ENCODE results near the gene MT1B. TPM values are rescaled to one million over a fixed set of nuclear protein-coding genes. Genes with fewer than 3 reads are reported as not detected.

Gene MT1B
- total RNA-seq, 1 experiment from 2014 or later, result not detected

DNA sequence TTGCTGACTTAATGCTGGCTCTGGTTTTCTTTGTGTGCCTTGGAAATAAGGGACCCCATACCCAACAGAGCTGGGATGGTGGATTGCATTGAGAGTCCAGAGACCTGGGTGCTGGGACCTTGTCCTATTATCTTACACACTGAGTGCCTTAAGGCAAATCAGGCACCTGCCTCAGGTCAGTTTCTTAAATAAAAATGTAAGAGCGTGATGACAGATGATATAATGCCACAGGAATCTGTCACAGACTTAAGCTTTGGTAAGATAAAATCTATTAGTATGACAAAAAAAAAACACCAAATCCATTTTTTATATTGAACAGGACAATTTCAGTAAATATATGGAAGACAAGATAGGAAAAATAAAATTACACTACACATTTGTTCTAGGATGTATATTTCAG, 11.6 kb upstream of the MT1B start:
- Histone ChIP-seq H2AFZ (ENCODE audit: low read depth, low read length, poor library complexity, severe bottlenecking) (no peak overlapping the region), H3K36me3 (ENCODE audit: control insufficient read depth in 1 of 2, insufficient read depth in 2 of 2, low read length in 2 of 2) (no peaks in the 10 kb centered on the region), H4K20me1 (ENCODE audit: insufficient read depth) (no peaks in the 10 kb centered on the region), H3K4me1 (ENCODE audit: control insufficient read depth in 1 of 2, insufficient read depth in 2 of 2, low read length in 2 of 2) (peaks cover 11 to 24% of the 10 kb centered on the region in 2 experiments), H3K4me3 (replicated peaks in 1 of 2; ENCODE audit: low read depth in 1 of 2, low read length in 2 of 2) (no peak overlapping the region), H3K27me3 (ENCODE audit: insufficient read depth, low read length) (no peaks in the 10 kb centered on the region), H3K9me2 (ENCODE audit: insufficient read depth) (no peaks in the 10 kb centered on the region), H3K79me2 (ENCODE audit: insufficient read depth, low read length) (no peaks in the 10 kb centered on the region), H3K27ac (ENCODE audit: low read depth, low read length) (no peak overlapping the region), H3K4me2 (ENCODE audit: low read length) (no peak overlapping the region), H3K9ac (ENCODE audit: low read length) (no peak overlapping the region), H3K9me3 (ENCODE audit: control insufficient read depth in 1 of 2, insufficient read depth in 1 of 2, low read depth in 1 of 2, low read length in 2 of 2) (no peaks in the 10 kb centered on the region)
- BruUV-seq (replicated peaks), result no TSS peak
- ChIA-PET CTCF (no interaction called here), RAD21 (ENCODE audit: low non-redundant PET in 1 of 2, low total read pairs in 2 of 2, uncharacterized antibody in 2 of 2, unreplicated experiment in 2 of 2) (no interaction called here), POLR2A (interaction anchor here (0.8 to 0.9 kb wide), 2 partner anchors 13 to 15 kb away, joined by 3 read pairs; partner anchors contain the start of gene MT1E)
- ATAC-seq, result no peak
- TF ChIP-seq, protein P1, sequence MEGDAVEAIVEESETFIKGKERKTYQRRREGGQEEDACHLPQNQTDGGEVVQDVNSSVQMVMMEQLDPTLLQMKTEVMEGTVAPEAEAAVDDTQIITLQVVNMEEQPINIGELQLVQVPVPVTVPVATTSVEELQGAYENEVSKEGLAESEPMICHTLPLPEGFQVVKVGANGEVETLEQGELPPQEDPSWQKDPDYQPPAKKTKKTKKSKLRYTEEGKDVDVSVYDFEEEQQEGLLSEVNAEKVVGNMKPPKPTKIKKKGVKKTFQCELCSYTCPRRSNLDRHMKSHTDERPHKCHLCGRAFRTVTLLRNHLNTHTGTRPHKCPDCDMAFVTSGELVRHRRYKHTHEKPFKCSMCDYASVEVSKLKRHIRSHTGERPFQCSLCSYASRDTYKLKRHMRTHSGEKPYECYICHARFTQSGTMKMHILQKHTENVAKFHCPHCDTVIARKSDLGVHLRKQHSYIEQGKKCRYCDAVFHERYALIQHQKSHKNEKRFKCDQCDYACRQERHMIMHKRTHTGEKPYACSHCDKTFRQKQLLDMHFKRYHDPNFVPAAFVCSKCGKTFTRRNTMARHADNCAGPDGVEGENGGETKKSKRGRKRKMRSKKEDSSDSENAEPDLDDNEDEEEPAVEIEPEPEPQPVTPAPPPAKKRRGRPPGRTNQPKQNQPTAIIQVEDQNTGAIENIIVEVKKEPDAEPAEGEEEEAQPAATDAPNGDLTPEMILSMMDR (IDR thresholded peaks at IDR 0.05 in 2 of 3, conservative IDR thresholded peaks at IDR 0.05 in 1 of 3; ENCODE audit: borderline replicate concordance in 1 of 3, insufficient read depth in 1 of 3, low read depth in 2 of 3, low read length in 2 of 3), result no peak
- DNase-seq (ENCODE audit: low read depth, low spot score), result no peak
- intact Hi-C loops (cut with micrococcal nuclease), result no loop called here

DNA sequence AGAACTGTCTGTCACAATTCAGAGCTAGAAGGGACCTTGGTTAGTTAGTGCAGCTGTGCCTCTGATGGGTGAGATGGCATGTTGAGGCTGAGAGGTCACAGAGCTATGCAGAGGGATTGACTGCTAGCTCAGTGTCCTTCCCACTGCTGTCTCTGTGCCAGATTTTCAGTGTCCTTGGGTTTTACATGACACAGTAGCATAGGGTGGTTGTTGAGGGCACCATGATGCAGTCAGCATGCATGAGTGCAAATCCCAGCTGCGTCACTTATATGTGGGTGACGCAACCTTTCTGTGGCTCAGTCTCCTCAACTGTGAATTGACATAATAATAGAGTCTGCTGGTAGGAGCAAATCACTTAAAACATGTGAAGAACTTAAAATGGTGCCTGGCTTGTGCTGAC, 10.5 kb upstream of the MT1B start:
- ChIA-PET POLR2A (interaction anchor here (0.9 to 1.1 kb wide), 2 partner anchors 16 to 30 kb away, joined by 3 read pairs; partner anchors contain the start of gene MT1E), RAD21 (ENCODE audit: low non-redundant PET in 1 of 2, low total read pairs in 2 of 2, uncharacterized antibody in 2 of 2, unreplicated experiment in 2 of 2) (no interaction called here), CTCF (no interaction called here)
- H4K20me1 ChIP-seq (ENCODE audit: insufficient read depth), result no peaks in the 10 kb centered on the region
- no peaks in the 10 kb centered on the region for H3K79me2 ChIP-seq (ENCODE audit: insufficient read depth, low read length)
- H2AFZ ChIP-seq (ENCODE audit: low read depth, low read length, poor library complexity, severe bottlenecking), result no peak overlapping the region
- no peaks in the 10 kb centered on the region for H3K9me3 ChIP-seq (ENCODE audit: control insufficient read depth in 1 of 2, insufficient read depth in 1 of 2, low read depth in 1 of 2, low read length in 2 of 2)
- H3K9ac ChIP-seq (ENCODE audit: low read length), result no peak overlapping the region
- H3K4me1 ChIP-seq (ENCODE audit: control insufficient read depth in 1 of 2, insufficient read depth in 2 of 2, low read length in 2 of 2), result peaks cover 11 to 24% of the 10 kb centered on the region in 2 experiments
- ATAC-seq (no peak), DNase-seq (ENCODE audit: low read depth, low spot score) (no peak)
- H3K27me3 ChIP-seq (ENCODE audit: insufficient read depth, low read length), result no peaks in the 10 kb centered on the region
- intact Hi-C loops (cut with micrococcal nuclease), result no loop called here
- TF ChIP-seq TCF7L2 (IDR thresholded peaks at IDR 0.05; ENCODE audit: borderline replicate concordance, extremely low read depth, insufficient read depth, insufficient read length), result no peak
- TF ChIP-seq SP1 (IDR thresholded peaks at IDR 0.05; ENCODE audit: low read depth), result no peak
- no peak for TF ChIP-seq EGR1 (IDR thresholded peaks at IDR 0.05; ENCODE audit: low read depth)
- no peak overlapping the region for H3K4me3 ChIP-seq (replicated peaks in 1 of 2; ENCODE audit: low read depth in 1 of 2, low read length in 2 of 2)
- no peaks in the 10 kb centered on the region for H3K9me2 ChIP-seq (ENCODE audit: insufficient read depth)
- no peak overlapping the region for H3K4me2 ChIP-seq (ENCODE audit: low read length)
- H3K36me3 ChIP-seq (ENCODE audit: control insufficient read depth in 1 of 2, insufficient read depth in 2 of 2, low read length in 2 of 2), result no peaks in the 10 kb centered on the region
- no peak overlapping the region for H3K27ac ChIP-seq (ENCODE audit: low read depth, low read length)
- no TSS peak for BruUV-seq (replicated peaks)
